ENCODE results near the gene KCNJ10. TPM values are rescaled to one million over a fixed set of nuclear protein-coding genes. Genes with fewer than 3 reads are reported as not detected.

KCNJ10 gene
- total RNA-seq, 1 donor from 2014 or later: not detected

GRCh38 chr1:159972443-159973205 is 97.3 kb downstream of the KCNJ10 start:
- no peak overlapping the region for H3K4me3 Mint-ChIP-seq (ENCODE audit: unreplicated experiment)
- no peaks in the 10 kb centered on the region for H3K36me3 Mint-ChIP-seq (ENCODE audit: unreplicated experiment)
- TF ChIP-seq CTCF (IDR thresholded peaks at IDR 0.05; ENCODE audit: partially characterized antibody, unreplicated experiment): no peak
- peaks cover 2% of the 10 kb centered on the region for H3K27me3 Mint-ChIP-seq (ENCODE audit: unreplicated experiment)
- H3K4me1 Mint-ChIP-seq (ENCODE audit: low read depth, unreplicated experiment): no peaks in the 10 kb centered on the region
- DNase-seq: no peak
- no peaks in the 10 kb centered on the region for H3K9me3 Mint-ChIP-seq (ENCODE audit: unreplicated experiment)
- H3K27ac Mint-ChIP-seq (ENCODE audit: unreplicated experiment): no peak overlapping the region

GRCh38 chr1:159970932-159971342 is 99.0 kb downstream of the KCNJ10 start:
- TF ChIP-seq CTCF (IDR thresholded peaks at IDR 0.05; ENCODE audit: partially characterized antibody, unreplicated experiment): no peak
- Mint-ChIP-seq H3K36me3 (ENCODE audit: unreplicated experiment) (no peaks in the 10 kb centered on the region), H3K27me3 (ENCODE audit: unreplicated experiment) (peaks cover 2% of the 10 kb centered on the region), H3K27ac (ENCODE audit: unreplicated experiment) (no peak overlapping the region), H3K4me3 (ENCODE audit: unreplicated experiment) (no peak overlapping the region), H3K9me3 (ENCODE audit: unreplicated experiment) (no peaks in the 10 kb centered on the region), H3K4me1 (ENCODE audit: low read depth, unreplicated experiment) (no peaks in the 10 kb centered on the region)
- DNase-seq: no peak

GRCh38 chr1:159968901-159969300 is 101.1 kb downstream of the KCNJ10 start:
- Mint-ChIP-seq H3K27me3 (ENCODE audit: unreplicated experiment) (peaks cover 2% of the 10 kb centered on the region), H3K36me3 (ENCODE audit: unreplicated experiment) (no peaks in the 10 kb centered on the region), H3K9me3 (ENCODE audit: unreplicated experiment) (no peaks in the 10 kb centered on the region), H3K4me1 (ENCODE audit: low read depth, unreplicated experiment) (no peaks in the 10 kb centered on the region), H3K4me3 (ENCODE audit: unreplicated experiment) (no peak overlapping the region), H3K27ac (ENCODE audit: unreplicated experiment) (no peak overlapping the region)
- DNase-seq: no peak
- TF ChIP-seq CTCF (IDR thresholded peaks at IDR 0.05; ENCODE audit: partially characterized antibody, unreplicated experiment): no peak

GRCh38 chr1:159965263-159965662 is 104.7 kb downstream of the KCNJ10 start:
- no peak for DNase-seq
- Mint-ChIP-seq H3K27ac (ENCODE audit: unreplicated experiment) (no peak overlapping the region), H3K36me3 (ENCODE audit: unreplicated experiment) (no peaks in the 10 kb centered on the region), H3K27me3 (ENCODE audit: unreplicated experiment) (peaks cover 3% of the 10 kb centered on the region), H3K4me3 (ENCODE audit: unreplicated experiment) (no peak overlapping the region), H3K4me1 (ENCODE audit: low read depth, unreplicated experiment) (no peaks in the 10 kb centered on the region), H3K9me3 (ENCODE audit: unreplicated experiment) (peaks cover 3% of the 10 kb centered on the region)
- no peak for TF ChIP-seq CTCF (IDR thresholded peaks at IDR 0.05; ENCODE audit: partially characterized antibody, unreplicated experiment)

- peaks cover 3% of the 10 kb centered on the region for H3K27me3 Mint-ChIP-seq (ENCODE audit: unreplicated experiment)
- H3K4me1 Mint-ChIP-seq (ENCODE audit: low read depth, unreplicated experiment): no peaks in the 10 kb centered on the region
- DNase-seq: no peak
- H3K9me3 Mint-ChIP-seq (ENCODE audit: unreplicated experiment): peaks cover 3% of the 10 kb centered on the region
- TF ChIP-seq CTCF (IDR thresholded peaks at IDR 0.05; ENCODE audit: partially characterized antibody, unreplicated experiment): no peak
- no peak overlapping the region for H3K4me3 Mint-ChIP-seq (ENCODE audit: unreplicated experiment)
- H3K36me3 Mint-ChIP-seq (ENCODE audit: unreplicated experiment): no peaks in the 10 kb centered on the region
- H3K27ac Mint-ChIP-seq (ENCODE audit: unreplicated experiment): no peak overlapping the region
These were observed 105.8 kb downstream of the KCNJ10 start for GRCh38 chr1:159964144-159964543.
